ENCODE measurements around the gene NOTCH1.
"Not testable (repeated sequence)": the region's sequence is repeated elsewhere in the genome, so short reads cannot be mapped to it uniquely, and the experiment has no call there.

The NOTCH1 gene

GRCh38 chr9:136545965-136546696 is at the start of gene NOTCH1:
Gene NOTCH1 (minus strand): TSS chr9:136546048. CDS start chr9:136545786, 262 bp downstream.
- peak; percentile 98 for DNase-seq (ENCODE audit: low spot score)

- no peak for DNase-seq (ENCODE audit: low spot score)
Observed at GRCh38 chr9:136594492-136594891, 48.6 kb upstream of the NOTCH1 start.

DNA sequence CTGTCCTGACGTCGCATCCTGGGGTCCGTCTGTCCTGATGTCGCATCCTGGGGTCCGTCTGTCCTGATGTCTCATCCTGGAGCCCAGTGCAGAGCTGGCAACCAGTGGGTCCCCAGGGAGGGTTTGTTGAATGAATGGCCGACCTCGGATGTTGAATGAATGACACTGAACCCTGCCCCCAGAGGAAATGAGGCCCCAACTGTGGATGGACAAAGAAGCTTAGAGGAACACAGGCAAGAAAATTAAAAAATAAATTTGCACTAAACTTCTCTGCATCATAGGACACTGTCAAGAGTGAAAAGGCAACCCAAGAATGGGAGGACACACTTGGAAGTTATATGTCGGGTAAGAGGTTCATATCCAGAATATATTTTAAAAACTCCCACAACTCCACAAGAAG is 47.7 kb upstream of the NOTCH1 start:
- DNase-seq (ENCODE audit: low spot score), result no peak

DNA sequence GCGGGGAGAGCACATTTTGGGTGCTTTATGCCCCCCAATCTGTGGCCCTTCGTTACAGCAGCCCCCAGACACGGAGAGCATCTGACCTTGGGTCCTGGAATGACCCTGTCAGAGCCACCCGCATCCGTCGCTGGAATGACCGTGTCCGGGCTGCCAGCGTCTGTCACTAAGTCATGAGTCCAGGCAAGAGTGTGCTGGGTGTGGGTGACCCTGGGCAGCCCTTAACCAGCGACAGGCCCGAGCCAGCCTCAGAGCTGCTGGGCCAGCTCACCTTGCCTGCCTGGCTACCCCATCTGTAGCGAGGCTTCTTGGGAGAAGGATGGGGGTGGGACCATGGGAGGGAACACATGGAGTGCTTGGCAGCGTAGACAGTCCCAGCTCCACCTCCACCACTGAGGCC is 46.8 kb upstream of the NOTCH1 start:
- no peak for DNase-seq (ENCODE audit: low spot score)

GRCh38 chr9:136590821-136591752 is 45.2 kb upstream of the NOTCH1 start:
- no peak for DNase-seq (ENCODE audit: low spot score)

DNA sequence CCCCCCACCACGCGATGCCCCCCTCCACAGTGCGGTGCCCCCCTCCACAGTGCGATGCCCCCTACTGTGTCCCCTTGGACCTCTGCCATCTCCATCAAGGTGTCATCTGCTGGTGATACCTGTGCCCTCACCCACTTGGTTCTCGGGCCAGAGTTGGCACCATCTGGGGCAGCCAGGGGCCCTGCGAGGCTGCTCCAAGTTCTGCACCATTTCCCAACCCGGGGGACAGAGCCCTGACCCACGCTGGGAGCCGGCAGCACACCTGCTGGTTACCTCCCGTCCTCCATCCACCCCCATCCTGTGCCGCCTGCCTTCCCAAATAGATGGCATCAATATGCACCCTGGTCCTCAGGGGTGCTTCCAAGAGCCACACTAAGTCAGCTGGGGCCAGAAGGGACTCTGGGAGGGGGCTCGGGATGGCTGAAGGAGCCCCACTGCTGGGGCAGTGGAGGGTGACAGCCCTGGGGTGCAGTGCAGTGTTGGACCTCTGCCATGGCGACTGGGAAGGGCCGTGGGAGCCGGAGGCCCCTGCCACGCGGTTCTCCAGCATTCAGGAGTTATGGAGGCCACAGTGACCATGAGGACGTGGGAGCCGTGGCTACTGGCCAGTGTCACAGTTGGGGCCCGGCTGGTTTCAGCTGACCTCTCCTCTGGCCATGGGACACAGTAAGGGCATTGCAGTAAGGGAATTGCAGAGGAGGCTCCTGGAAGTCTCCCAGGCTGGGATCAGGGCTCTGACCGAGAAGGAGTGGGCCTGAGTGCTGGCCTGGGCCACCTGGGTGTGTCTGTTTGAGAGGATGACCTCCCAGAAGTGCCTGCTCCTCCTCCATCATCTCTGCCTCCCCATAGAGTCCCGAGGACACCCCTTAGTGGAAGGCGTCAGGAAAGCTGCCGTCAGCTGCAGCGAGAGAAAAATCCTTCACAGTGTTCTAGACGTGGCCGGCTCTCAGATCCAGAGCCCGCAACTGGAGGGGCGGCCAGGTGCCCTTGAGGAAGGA is 44.2 kb upstream of the NOTCH1 start:
- DNase-seq (ENCODE audit: low spot score), result no peak

GRCh38 chr9:136588663-136589464 is 43.0 kb upstream of the NOTCH1 start:
- DNase-seq (ENCODE audit: low spot score), result no peak

GRCh38 chr9:136587944-136588662 is 42.3 kb upstream of the NOTCH1 start:
- no peak for DNase-seq (ENCODE audit: low spot score)

GRCh38 chr9:136587145-136587943 is 41.5 kb upstream of the NOTCH1 start:
- no peak for DNase-seq (ENCODE audit: low spot score)

DNA sequence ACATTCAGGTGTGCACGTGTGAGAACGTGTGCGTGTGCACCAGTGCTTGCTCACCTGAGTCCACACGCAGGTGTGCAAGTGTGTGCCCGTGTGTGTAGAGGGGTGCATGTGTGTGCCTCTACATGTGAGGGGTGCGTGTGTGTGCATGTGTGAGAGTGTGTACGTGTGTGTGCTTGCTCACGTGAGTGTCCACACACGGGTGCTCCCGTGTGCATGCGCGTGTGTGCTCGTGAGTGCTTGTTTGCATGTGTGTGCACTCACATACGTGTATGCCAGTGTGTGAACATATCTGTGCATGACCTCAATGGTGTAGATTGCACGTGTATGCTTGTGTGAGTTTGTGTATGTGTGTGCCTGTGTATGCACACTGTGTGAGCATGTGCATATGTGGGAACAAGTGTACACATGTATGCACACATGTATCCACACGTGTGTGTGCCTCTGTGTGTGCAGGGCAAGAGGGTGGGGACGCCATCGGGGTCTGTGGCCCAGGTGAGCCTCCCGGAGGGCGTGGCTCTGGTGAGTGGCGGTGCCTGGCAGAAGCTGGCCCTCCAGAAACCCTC is 40.6 kb upstream of the NOTCH1 start:
- no peak for DNase-seq (ENCODE audit: low spot score)

- no peak for DNase-seq (ENCODE audit: low spot score)
Observed at GRCh38 chr9:136585531-136586120, 39.8 kb upstream of the NOTCH1 start.

GRCh38 chr9:136584934-136585333 is 39.1 kb upstream of the NOTCH1 start:
- no peak for DNase-seq (ENCODE audit: low spot score)

GRCh38 chr9:136584401-136584932 is 38.6 kb upstream of the NOTCH1 start:
- no peak for DNase-seq (ENCODE audit: low spot score)

GRCh38 chr9:136582977-136583735 is 37.3 kb upstream of the NOTCH1 start:
- DNase-seq (ENCODE audit: low spot score), result no peak

DNA sequence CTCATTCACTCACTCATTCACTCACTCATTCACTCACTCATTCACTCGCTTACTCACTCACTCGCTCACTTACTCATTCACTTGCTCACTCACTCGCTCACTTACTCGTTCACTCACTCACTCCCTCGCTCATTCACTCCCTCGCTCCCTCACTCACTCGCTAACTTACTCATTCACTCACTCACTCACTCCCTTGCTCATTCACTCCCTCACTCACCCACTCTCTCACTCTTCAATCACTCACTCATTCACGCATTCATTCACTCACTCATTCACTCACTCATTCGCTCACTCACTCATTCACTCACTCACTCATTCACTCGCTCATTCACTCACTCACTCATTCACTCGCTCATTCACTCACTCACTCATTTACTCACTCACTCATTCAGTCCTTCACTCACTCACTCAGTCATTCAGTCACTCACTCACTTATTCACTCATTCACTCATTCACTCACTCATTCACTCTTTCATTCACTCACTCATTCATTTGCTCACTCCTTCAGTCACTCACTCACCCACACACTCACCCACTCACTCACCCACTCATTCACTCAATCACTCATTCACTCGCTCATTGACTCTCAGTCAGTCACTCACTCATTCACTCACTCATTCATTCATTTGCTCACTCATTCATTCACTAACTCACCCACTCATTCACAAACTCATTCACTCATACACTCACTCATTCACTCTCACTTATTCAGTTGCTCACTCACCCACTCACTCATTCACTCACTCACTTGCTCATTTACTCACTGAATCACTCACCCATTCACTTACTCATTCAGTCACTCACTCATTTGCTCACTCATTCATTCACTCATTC is 36.0 kb upstream of the NOTCH1 start:
- no peak for DNase-seq (ENCODE audit: low spot score)

DNA sequence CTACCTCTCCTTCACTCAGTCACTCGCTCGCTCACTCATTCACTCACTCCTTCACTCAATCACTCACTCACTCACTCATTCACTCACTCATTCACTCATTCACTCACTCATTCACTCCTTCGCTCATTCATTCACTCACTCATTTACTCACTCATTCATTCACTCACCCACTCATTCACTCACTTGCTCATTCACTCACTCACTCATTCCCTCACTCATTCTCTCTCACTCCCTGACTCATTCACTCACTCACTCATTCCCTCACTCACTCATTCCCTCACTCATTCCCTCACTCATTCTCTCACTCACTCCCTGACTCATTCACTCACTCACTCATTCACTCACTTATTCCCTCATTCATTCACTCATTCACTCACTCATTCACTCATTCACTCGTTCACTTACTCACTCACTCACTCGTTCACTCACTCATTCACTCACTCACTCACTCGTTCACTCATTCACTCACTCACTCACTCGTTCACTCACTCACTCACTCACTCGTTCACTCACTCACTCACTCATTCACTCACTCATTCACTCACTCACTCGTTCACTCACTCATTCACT is 33.9 kb upstream of the NOTCH1 start:
- not testable (repeated sequence) for DNase-seq (ENCODE audit: low spot score)
